Kidney (tissue), 14 donors: ENCODE measurements around the gene ABCA6. TPM values are rescaled to one million over a fixed set of nuclear protein-coding genes. Genes with fewer than 3 reads are reported as not detected.

Experiments
- DNase-seq, 5 donors: peaks; one replicate each; pipeline ENCODE4 v3.0.0-alpha.2; 2013 to 2020
- FAIRE-seq: peaks from 2 replicates; lab custom pipeline; 2012; peaks lifted over from hg19 to GRCh38; lab: Jason Lieb, UNC
- H3K27ac ChIP-seq, 2 donors: one replicate each; pipeline ENCODE4 v1.7.0; 2013; ENCODE audit warnings: low read depth in 2 of 2, low read length in 2 of 2, inconsistent platforms in 1 of 2
- H3K27me3 ChIP-seq: one replicate; pipeline ENCODE4 v1.7.1; 2013; ENCODE audit warnings: low read length, inconsistent platforms; ENCODE audit not compliant: control insufficient read depth, insufficient read depth
- H3K36me3 ChIP-seq, 3 donors: one replicate each; pipeline versions ENCODE4 v1.7.0 to v1.7.1; 2013; ENCODE audit warnings: low read length in 3 of 3, control low read depth in 1 of 3, inconsistent platforms in 1 of 3; ENCODE audit not compliant: insufficient read depth in 3 of 3, control insufficient read depth in 2 of 3
- H3K4me1 ChIP-seq, 3 donors: one replicate each; pipeline versions ENCODE4 v1.7.0 to v1.7.1; 2013; ENCODE audit warnings: low read length in 3 of 3, inconsistent platforms in 1 of 3, low read depth in 1 of 3; ENCODE audit not compliant: control insufficient read depth in 2 of 3, insufficient read depth in 2 of 3
- H3K4me3 ChIP-seq, 3 donors: one replicate each; pipeline versions ENCODE4 v1.7.0 to v1.8.1; 2013; ENCODE audit warnings: low read length in 3 of 3, control low read depth in 1 of 3, inconsistent platforms in 1 of 3
- H3K9ac ChIP-seq, 3 donors: one replicate each; pipeline versions ENCODE4 v1.7.0 to v1.7.1; 2013; ENCODE audit warnings: low read length in 3 of 3, control low read depth in 1 of 3, inconsistent platforms in 1 of 3
- H3K9me3 ChIP-seq, 3 donors: one replicate each; pipeline versions ENCODE4 v1.7.0 to v1.7.1; 2013; ENCODE audit warnings: low read length in 3 of 3, control low read depth in 1 of 3, inconsistent platforms in 1 of 3; ENCODE audit not compliant: control insufficient read depth in 2 of 3, insufficient read depth in 1 of 3
- CTCF ChIP-seq: IDR thresholded peaks from 3 replicates; pipeline ENCODE4 v1.5.1; 2012; ENCODE audit warnings: mild to moderate bottlenecking, moderate library complexity, borderline replicate concordance; ENCODE audit not compliant: insufficient read depth; ENCODE audit errors: extremely low read depth
- intact Hi-C: fragments of 100-400 bp; cut with DNase I; formaldehyde crosslinking; loops from one replicate; pipeline ENCODE4 v1.11.1; 2022
- polyA plus RNA-seq: library from polyadenylated mRNA; stranded (reverse); fragments of 350-450 nt; fragmentation: Illumina TruSeq; extraction: RNeasy Lipid Tissue Mini Kit (QIAGEN cat#74804); gene quantifications from one replicate; pipeline ENCODE4 v1.2.3, GENCODE V29; 2014; ENCODE audit warnings: low read depth, low replicate concordance; ENCODE audit not compliant: insufficient read depth
- total RNA-seq: library from RNA; stranded (reverse); fragmentation: NEBNext Ultra II Directional; extraction: Animal tissue kit (Norgen Biotek cat#: 25700); gene quantifications from one replicate; pipeline ENCODE4 v1.2.1, GENCODE V29; 2021
- donor health status: control.
- donor health status: control.
- donor health status: control.
- donor health status: control.
- donor health status: control.
- donor health status: DM: yes; HTN: yes; CAD: no.
- donor health status: Normal renal cell carcinoma (clear cell type).

ABCA6 gene
- total and polyA plus RNA-seq, 2 donors from 2014 or later = 2.9 to 7.6 TPM

DNA sequence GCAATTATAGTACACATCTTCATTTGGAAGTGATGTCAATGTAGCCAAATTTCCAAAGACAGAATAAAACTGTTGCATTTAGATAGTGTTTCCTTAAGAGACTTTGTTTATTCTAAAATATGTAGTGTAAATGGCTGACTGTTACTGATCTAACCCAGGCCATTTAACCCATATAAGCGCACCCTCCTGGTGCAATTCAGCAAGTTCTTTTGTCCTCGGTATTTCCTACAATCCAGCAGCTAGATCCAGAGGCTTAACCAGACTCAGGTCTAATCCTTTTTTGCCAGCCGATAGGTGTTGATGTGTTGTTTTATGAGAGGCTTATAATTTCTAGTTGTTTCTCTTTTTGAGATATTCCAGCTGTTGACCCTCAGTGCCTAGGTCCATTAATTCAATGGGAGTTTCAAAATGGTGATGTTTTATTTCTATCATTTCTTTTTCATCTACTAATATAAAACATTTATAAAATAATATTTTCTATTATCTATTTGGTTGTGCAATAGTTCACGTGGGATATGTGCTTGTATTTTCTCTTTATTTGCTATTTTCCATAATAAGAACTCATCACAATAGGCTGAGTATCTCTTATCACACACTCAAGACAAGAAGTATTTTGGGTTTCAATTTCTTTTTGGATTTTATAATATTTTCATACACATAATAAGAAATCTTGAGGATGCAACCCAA lies 95.4 kb downstream of the ABCA6 start:
- FAIRE-seq (no peak), DNase-seq (no peak)
- intact Hi-C loops = no loop called here
- no peaks in the 10 kb centered on the region for H3K4me1 ChIP-seq
- no peak for TF ChIP-seq CTCF
- H3K4me3 ChIP-seq = no peak overlapping the region
- no peaks in the 10 kb centered on the region for H3K36me3 ChIP-seq
- H3K27ac ChIP-seq = no peak overlapping the region
- no peak overlapping the region for H3K9ac ChIP-seq
- no peaks in the 10 kb centered on the region for H3K27me3 ChIP-seq
- no peaks in the 10 kb centered on the region for H3K9me3 ChIP-seq

GRCh38 chr17:69045646-69046045 lies 96.0 kb downstream of the ABCA6 start:
- DNase-seq = no peak
- TF ChIP-seq CTCF = no peak
- no peak overlapping the region for H3K9ac ChIP-seq
- no peak overlapping the region for H3K4me3 ChIP-seq
- H3K27me3 ChIP-seq = no peaks in the 10 kb centered on the region
- no peak for FAIRE-seq
- H3K36me3 ChIP-seq = no peaks in the 10 kb centered on the region
- H3K27ac ChIP-seq = no peak overlapping the region
- no peaks in the 10 kb centered on the region for H3K4me1 ChIP-seq
- intact Hi-C loops = no loop called here
- no peaks in the 10 kb centered on the region for H3K9me3 ChIP-seq

DNA sequence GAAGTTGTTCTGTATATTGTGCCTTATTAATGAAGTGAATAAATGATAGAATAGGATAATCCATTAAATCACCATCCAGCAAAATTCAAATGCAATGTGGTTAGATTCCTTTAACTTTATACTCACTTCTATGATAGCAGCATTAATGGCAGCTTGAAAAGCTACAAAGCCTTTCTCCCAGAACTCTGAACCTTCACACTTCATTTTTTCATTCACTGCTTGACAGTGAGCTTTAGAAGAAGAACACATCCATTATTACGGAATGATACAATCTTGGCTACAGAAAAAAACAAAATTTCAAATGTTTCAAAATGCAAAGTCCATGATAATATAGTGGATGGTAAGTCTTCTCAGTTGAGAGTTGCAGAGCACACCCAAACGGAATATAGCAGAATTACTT lies 97.3 kb downstream of the ABCA6 start:
- intact Hi-C loops = no loop called here
- H3K27ac ChIP-seq = no peak overlapping the region

More for the DNA sequence above, 97.3 kb downstream of the ABCA6 start:
- H3K9ac ChIP-seq = no peak overlapping the region
- no peak for DNase-seq
- FAIRE-seq = no peak
- H3K27me3 ChIP-seq = no peaks in the 10 kb centered on the region
- no peak for TF ChIP-seq CTCF
- H3K4me3 ChIP-seq = no peak overlapping the region
- H3K36me3 ChIP-seq = no peaks in the 10 kb centered on the region
- no peaks in the 10 kb centered on the region for H3K9me3 ChIP-seq
- no peaks in the 10 kb centered on the region for H3K4me1 ChIP-seq
